Measurements from ENCODE around the gene MCCC1.
"Not testable (repeated sequence)": the region's sequence is repeated elsewhere in the genome, so short reads cannot be mapped to it uniquely, and the experiment has no call there.

Gene MCCC1

DNA sequence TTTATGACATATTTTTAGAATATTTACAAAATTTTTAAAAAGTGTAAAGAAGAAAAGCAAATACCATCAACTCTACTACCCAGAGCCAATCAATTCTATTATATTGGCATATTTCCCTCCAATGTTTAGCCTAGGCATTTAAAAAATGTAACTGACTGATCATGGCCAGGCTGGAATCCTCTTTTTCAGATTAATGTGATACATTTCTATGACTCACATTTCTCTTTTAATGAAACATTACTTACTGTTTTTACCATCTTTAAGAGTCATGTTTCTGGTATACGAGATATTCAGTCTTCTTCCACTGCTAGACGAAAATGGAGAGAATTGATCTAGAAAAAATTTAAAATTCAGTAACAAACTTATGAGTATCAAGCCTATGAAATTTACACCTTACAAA, 65.5 kb downstream of the MCCC1 start:
- DNase-seq (no peak), ATAC-seq (no peak)
- Mint-ChIP-seq H3K4me1 (no peaks in the 10 kb centered on the region), H3K4me3 (no peak overlapping the region), H3K27me3 (no peaks in the 10 kb centered on the region), H3K27ac (no peak overlapping the region), H3K9me3 (no peaks in the 10 kb centered on the region)

DNA sequence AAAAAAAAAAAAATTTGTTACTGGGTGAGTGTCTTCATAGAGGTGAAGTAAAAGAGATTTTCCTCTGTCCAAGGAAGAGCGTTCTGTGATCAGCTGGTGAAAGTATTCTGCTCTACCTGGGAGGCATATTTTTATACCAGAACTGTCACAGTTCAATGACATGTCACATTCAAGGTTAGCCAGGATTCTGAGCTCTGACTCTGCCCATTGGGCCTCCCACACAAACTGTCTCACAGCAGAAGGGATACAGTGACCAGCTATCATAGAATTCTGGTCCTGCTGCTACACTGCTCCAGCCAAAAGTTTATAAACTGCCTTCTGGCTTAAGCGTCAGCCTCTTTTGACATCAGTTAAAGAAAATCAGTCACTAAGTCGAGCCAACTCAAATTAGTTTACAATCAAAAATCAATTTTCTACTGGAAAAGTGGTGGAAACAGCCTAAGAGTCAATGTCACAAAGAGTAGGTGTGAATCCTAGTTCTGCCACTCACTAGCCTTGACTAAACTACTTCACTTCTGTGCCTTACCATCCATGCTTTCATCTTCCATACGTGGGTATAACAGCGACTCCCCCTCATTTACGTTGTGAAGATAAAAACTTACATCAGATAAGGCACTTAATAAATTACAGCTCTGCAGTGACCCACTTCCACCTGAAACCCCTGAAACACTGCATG, 66.3 kb downstream of the MCCC1 start:
- no peaks in the 10 kb centered on the region for H3K27me3 Mint-ChIP-seq
- no peak overlapping the region for H3K4me3 Mint-ChIP-seq
- DNase-seq: no peak
- no peaks in the 10 kb centered on the region for H3K9me3 Mint-ChIP-seq
- peak overlapping the region in 1 of 2 donors; percentile 94 for H3K27ac Mint-ChIP-seq
- no peaks in the 10 kb centered on the region for H3K4me1 Mint-ChIP-seq
- no peak for ATAC-seq

DNA sequence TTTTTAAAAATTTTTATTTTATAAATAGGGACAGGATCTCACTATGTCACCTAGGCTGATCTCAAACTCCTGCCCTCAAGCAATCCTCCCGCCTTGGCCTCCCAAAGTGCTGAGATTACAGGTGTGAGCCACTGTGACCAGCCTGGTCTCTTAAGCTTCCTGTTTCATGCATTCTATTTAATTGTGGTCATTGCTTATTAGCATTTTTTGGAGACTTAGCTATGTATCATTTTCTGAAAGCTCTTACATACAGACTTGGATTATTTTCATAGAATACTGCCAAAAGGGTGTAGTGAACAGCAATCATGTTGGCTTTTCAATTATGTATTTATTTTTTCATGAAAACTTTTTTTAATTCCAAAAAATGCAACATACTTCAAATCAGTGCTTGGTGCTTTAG, 67.5 kb downstream of the MCCC1 start:
- H3K27ac Mint-ChIP-seq: no peak overlapping the region

DNA sequence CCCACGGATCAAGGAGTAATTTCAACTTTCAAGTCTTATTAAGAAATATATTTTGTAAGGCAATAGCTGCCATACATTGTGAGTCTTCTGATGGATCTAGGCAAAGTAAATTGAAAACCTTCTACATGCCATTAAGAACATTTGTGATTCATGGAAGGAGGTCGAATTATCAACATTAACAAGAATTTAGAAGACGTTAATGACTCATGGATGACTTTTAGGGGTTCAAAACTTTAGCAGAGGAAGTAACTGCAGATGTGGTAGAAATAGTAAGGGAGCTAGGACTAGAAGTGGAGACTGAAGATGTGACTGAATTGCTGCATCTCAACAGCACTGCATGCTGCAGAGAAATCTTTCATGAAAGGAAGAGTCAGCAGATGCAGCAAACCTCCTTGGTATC, 70.9 kb downstream of the MCCC1 start:
- no peaks in the 10 kb centered on the region for H3K9me3 Mint-ChIP-seq
- no peaks in the 10 kb centered on the region for H3K4me1 Mint-ChIP-seq
- ATAC-seq (no peak), DNase-seq (no peak)
- H3K27ac Mint-ChIP-seq: no peak overlapping the region
- no peak overlapping the region for H3K4me3 Mint-ChIP-seq
- no peaks in the 10 kb centered on the region for H3K27me3 Mint-ChIP-seq

More for the DNA sequence above, 67.5 kb downstream of the MCCC1 start:
- no peak overlapping the region for H3K4me3 Mint-ChIP-seq
- no peaks in the 10 kb centered on the region for H3K9me3 Mint-ChIP-seq
- DNase-seq: no peak
- H3K4me1 Mint-ChIP-seq: no peaks in the 10 kb centered on the region
- no peaks in the 10 kb centered on the region for H3K27me3 Mint-ChIP-seq
- ATAC-seq: no peak

DNA sequence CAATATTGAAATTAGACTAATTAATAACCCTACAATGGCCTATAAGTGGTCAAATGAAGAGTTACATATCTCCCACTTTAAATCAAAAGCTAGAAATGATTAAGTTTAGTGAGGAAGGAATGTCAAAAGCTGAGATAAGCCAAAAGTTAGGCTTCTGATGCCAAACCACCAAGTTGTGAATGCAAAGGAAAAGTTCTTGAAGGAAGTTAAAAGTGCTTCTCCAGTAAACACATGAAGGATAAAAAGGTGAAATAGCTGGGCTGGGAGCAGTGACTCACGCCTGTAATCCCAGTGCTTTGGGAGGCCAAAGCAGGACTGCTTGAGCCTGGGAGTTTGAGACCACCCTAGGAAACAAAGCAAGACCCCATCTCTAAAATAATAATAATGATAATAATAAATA, 72.0 kb downstream of the MCCC1 start:
- peak overlapping the region in 1 of 2 donors; percentile 19 for H3K27ac Mint-ChIP-seq
- no peaks in the 10 kb centered on the region for H3K9me3 Mint-ChIP-seq
- no peaks in the 10 kb centered on the region for H3K4me1 Mint-ChIP-seq
- no peak for DNase-seq
- no peaks in the 10 kb centered on the region for H3K27me3 Mint-ChIP-seq
- no peak overlapping the region for H3K4me3 Mint-ChIP-seq
- no peak for ATAC-seq

DNA sequence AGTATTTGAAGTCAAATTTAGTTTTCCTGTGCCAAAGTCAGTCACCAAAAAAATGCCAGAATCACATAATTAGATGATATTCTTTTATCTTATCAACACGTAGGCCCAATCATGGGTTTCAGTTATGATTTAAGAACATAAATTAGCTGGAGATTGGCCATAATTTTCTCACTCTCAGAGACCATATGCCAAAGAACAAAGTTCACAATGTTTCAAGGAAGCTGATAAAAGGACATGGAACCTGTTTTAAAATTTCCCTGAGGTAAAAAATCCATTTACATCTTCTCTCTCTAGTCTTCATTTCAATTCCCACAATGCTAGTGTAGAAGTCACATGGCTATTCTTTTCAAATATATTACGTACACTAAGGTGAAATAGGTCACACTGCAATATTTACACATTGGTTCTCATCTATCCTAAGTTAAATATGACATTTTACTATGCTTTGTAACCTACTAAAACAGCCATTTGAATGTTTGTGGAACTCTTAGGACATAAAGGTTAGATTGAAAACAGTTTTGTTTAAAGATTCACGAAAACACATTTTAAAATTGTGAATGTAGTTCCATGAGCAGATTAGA, 76.3 kb downstream of the MCCC1 start:
- Mint-ChIP-seq H3K4me1 (no peaks in the 10 kb centered on the region), H3K4me3 (no peak overlapping the region), H3K27ac (no peak overlapping the region), H3K27me3 (no peaks in the 10 kb centered on the region), H3K9me3 (no peaks in the 10 kb centered on the region)
- no peak for ATAC-seq
- DNase-seq: no peak

DNA sequence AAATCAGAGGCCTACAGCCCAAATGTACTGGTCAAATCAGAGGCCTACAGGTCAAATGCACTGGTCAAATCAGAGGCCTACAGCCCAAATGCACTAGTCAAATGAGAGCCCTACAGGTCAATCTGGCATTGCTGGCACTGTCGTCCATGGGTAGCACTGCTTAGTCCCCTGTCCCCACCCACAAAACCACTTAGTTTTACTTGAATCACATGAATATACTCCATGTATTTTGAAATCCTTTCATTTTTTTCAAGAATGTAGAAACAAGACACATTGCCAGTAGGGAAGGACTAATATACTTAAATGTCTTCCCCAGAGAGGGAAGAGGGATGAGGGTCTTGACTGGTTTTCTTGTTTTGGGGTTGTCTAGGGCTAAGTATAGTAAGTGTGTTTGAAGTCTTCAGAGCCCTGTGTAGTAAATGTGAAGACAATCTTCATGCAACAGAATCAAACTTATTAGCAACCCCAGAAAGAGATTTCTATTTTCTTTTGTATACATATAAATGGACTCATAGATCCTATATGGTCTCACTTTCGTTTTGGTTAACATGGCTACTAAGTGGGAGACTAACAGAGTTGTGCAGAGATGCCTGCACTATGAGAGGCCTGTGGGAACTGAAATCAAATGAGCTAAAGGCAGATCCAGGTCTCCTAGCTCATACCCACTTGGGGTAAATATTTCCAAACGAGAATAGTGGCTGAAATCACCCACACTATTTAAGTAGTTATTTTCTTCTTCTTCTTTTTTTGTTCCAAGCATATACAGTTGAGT, 80.7 kb downstream of the MCCC1 start:
- ATAC-seq (peak; percentile 50), DNase-seq (no peak)
- Mint-ChIP-seq H3K4me3 (no peak overlapping the region), H3K27me3 (no peaks in the 10 kb centered on the region), H3K4me1 (no peaks in the 10 kb centered on the region), H3K9me3 (no peaks in the 10 kb centered on the region), H3K27ac (no peak overlapping the region)

DNA sequence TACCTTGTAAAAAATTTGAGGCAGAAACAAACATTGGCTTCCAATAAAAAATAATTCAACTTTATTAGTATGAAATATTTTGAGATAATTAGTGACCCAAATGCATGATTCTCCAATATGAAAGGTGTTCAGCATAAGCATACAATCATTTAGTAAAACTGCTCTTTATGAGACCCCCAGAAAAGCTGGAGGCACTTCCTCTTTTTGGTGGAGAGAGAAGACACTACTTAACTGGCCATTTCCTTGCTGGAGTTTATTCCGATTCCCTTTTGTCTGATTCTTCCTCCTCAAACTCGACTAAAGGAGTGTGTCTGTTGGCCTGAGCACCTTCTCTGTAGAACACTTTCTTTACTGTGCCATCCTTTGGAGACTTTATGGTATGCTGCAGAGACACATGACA, 84.1 kb downstream of the MCCC1 start:
- Mint-ChIP-seq H3K9me3 (no peaks in the 10 kb centered on the region), H3K4me3 (no peak overlapping the region), H3K4me1 (no peaks in the 10 kb centered on the region), H3K27me3 (no peaks in the 10 kb centered on the region), H3K27ac (no peak overlapping the region)
- DNase-seq (no peak), ATAC-seq (no peak)

DNA sequence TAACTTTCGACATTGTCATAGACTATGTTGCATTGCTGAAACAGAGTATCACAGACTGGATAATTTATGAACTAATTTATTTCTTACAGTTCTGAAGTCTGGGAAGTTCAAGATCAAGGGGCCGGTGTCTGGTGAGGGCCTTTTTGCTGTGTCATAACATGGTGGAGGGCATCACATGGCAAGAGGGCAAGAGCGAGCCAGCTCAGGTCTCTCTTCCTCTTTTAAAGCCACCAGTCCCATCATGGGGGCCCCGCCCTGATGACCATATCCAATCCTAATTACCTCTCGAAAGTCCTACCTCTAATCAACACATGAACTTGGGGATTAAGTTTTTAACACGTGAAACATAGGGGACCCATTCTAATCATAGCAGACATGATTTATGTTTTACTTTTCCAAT, 85.4 kb downstream of the MCCC1 start:
- ATAC-seq: no peak
- H3K4me1 Mint-ChIP-seq: no peaks in the 10 kb centered on the region
- peak overlapping the region in 1 of 2 donors; percentile 4 for H3K27ac Mint-ChIP-seq

DNA sequence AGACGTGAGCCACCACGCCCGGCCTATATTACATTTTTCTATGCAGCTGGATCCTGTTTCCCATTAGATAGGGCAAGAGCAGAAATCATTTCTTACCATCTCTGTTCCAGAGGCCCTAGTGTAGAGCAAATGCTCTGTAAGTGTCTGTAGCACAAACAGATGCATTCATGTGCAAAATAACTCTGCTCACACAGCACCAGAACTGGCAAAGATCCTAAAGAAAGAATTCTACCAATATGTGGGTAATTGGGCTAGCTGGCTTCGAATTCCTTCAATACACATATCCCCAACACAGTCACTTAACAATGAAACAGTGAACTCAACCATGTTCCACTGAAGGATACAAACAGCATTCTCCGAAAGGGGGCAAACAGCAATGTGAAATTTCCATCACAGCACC, 86.2 kb downstream of the MCCC1 start:
- Mint-ChIP-seq H3K9me3 (no peaks in the 10 kb centered on the region), H3K27ac (no peak overlapping the region), H3K4me1 (no peaks in the 10 kb centered on the region), H3K4me3 (no peak overlapping the region), H3K27me3 (no peaks in the 10 kb centered on the region)
- ATAC-seq: no peak
- DNase-seq: no peak

More for the DNA sequence above, 85.4 kb downstream of the MCCC1 start:
- no peak for DNase-seq
- no peak overlapping the region for H3K4me3 Mint-ChIP-seq
- H3K27me3 Mint-ChIP-seq: no peaks in the 10 kb centered on the region
- H3K9me3 Mint-ChIP-seq: no peaks in the 10 kb centered on the region

DNA sequence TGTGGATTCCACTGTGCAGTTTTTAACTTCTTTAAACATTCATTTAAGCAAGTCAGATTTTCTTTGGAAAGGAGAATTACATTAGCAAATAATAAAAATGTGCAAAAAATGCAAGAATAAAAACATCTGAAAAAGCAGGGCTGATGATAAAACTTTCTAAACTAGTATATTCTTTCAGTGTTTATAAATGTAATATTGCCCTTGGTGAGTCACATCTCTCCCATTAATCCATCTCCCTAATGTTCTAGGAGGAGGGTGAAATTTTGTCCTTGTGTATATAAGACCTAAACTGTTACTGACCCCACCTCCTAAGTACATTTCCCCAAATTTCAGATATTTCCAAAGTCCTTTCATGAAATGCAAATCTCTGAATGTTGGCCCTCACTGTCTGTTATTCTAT, 90.5 kb downstream of the MCCC1 start:
- ATAC-seq: no peak
- H3K27ac Mint-ChIP-seq: no peak overlapping the region

DNA sequence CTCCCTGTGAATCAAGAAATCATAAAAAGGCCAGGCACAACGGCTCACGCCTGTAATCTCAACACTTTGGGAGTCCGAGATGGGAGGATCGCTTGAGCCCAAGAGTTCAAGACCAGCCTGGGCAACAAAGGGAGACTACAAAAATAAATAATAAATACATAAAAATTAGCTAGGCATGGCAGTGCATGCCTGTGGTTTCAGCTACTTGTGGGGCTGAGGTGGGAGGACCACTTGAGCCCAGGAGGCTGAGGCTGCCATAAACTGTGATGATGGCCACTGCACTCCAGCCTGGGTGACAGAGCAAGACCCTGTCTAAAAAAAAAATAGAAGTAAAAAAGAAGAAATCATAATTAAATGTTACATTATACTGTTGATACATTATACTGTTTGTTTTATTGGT, 91.0 kb downstream of the MCCC1 start:
- H3K9me3 Mint-ChIP-seq: no peaks in the 10 kb centered on the region
- no peak overlapping the region for H3K4me3 Mint-ChIP-seq
- no peak for DNase-seq
- H3K27ac Mint-ChIP-seq: no peak overlapping the region
- H3K4me1 Mint-ChIP-seq: no peaks in the 10 kb centered on the region
- H3K27me3 Mint-ChIP-seq: no peaks in the 10 kb centered on the region
- ATAC-seq: no peak

More for the DNA sequence above, 90.5 kb downstream of the MCCC1 start:
- H3K9me3 Mint-ChIP-seq: no peaks in the 10 kb centered on the region
- H3K4me1 Mint-ChIP-seq: no peaks in the 10 kb centered on the region
- no peak overlapping the region for H3K4me3 Mint-ChIP-seq
- no peak for DNase-seq
- H3K27me3 Mint-ChIP-seq: no peaks in the 10 kb centered on the region

DNA sequence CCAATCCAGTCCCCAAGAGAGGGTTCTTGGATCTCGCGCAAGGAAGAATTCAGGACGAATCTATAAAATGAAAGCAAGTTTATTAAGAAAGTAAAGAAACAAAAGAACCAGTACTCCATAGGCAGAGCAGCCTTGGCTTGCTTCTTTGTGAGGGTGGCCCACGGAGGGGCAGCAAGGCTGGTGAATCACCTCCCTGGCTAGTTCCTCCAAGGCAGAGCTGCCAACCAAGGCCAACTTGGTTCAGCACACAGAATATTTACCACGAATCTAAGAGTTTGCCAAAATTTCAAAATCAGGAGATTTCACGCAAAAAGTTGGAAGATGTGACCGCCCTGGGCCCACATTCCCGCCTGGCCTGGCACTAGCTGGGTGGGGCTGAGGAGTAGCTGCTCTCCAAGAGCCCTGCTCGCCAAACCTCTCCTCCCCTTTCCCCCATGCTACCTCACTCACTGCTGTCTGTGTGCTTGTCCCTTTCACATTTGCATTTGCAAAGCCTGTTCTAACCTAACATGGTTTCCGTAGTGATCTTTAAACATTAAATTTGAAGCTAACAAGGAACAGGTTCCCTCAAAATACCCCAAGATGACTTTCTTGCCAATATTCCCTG, 92.8 kb downstream of the MCCC1 start:
- Mint-ChIP-seq H3K9me3 (no peaks in the 10 kb centered on the region), H3K27ac (peak overlapping the region in 1 of 2 donors; percentile 3), H3K4me3 (no peak overlapping the region), H3K4me1 (no peaks in the 10 kb centered on the region), H3K27me3 (no peaks in the 10 kb centered on the region)
- DNase-seq (no peak), ATAC-seq (no peak)

DNA sequence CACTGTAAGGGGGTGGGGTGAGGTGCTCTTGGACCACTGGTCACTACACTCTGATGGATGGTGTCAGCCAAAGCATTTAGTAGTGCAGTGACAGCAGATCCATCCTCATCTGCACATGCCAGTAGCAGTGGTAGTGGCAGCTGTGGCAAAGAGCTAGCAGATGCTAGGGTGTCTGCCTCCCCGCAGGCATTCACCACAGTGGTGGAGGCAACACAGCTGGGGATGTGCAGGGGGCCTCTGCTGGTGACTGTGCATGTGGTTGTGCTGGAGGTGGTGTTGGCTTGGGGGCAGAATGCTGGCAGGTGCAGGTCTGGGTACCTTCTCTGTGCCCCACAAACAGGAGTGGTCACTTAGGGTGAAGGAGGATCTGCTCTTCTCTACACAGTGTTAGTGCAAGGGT, 99.5 kb downstream of the MCCC1 start:
- no peak for DNase-seq
- Mint-ChIP-seq H3K4me1 (no peaks in the 10 kb centered on the region), H3K9me3 (peaks cover 9% of the 10 kb centered on the region in 2 donors), H3K27me3 (no peaks in the 10 kb centered on the region), H3K27ac (no peak overlapping the region), H3K4me3 (no peak overlapping the region)
- no peak for ATAC-seq

DNA sequence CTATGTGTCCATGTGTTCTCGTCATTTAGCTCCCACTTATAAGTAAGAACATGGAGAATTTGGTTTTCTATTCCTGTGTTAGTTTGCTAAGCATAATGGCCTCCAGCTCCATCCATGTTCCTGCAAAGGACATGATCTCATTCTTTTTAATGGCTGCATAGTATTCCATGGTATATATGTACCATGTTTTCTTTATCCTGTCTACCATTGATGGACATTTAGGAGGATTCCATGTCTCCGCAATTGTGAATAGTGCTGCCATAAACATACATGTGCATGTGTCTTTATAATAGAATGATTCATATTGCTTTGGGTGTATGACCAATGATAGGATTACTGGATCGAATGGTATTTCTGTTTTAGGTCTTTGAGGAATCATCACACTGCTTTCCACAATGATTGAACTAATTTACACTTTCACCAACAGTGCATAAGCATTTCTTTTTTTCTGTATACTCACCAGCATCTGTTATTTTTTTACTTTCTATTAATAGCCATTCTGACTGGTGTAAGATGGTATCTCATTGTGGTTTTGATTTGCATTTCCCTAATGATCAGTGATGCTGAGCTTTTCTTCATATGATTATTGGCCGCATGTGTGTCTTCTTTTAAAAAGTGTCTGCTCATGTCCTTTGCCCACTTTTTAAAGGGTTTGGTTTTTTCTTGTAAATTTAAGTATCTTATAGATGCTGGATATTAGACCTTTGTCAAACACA, 105.7 kb downstream of the MCCC1 start:
- H3K9me3 Mint-ChIP-seq: peaks cover 14 to 16% of the 10 kb centered on the region in 2 donors
- DNase-seq, H3K27me3 Mint-ChIP-seq, ATAC-seq, H3K27ac Mint-ChIP-seq, H3K4me1 Mint-ChIP-seq, H3K4me3 Mint-ChIP-seq: not testable (repeated sequence)
